Thyroid gland (tissue), 4 donors: ENCODE results near the gene SLBP.

Source experiments
- POLR2A ChIP-seq, 2 donors: fragments of 450-650 bp; IDR thresholded peaks; one replicate each; pipeline ENCODE4 v1.6.1; 2017; ENCODE audit warnings: antibody characterized with exemption in 2 of 2, mild to moderate bottlenecking in 2 of 2, moderate library complexity in 1 of 2
- TF ChIP-seq, protein P1 (sequence below), 6 experiments: fragments of 200-600 bp in 3 of 6; fragments of 450-650 bp in 3 of 6; sonication (generic) in 3 of 6; IDR thresholded peaks; one replicate each; pipeline ENCODE4 v1.5.1; 2016 to 2019; ENCODE audit warnings: antibody characterized with exemption in 6 of 6, mild to moderate bottlenecking in 2 of 6, inconsistent platforms in 1 of 6, moderate library complexity in 1 of 6

GRCh38 chr4:1712216-1713002 is at the start of gene SLBP:
- TF ChIP-seq, protein P1, sequence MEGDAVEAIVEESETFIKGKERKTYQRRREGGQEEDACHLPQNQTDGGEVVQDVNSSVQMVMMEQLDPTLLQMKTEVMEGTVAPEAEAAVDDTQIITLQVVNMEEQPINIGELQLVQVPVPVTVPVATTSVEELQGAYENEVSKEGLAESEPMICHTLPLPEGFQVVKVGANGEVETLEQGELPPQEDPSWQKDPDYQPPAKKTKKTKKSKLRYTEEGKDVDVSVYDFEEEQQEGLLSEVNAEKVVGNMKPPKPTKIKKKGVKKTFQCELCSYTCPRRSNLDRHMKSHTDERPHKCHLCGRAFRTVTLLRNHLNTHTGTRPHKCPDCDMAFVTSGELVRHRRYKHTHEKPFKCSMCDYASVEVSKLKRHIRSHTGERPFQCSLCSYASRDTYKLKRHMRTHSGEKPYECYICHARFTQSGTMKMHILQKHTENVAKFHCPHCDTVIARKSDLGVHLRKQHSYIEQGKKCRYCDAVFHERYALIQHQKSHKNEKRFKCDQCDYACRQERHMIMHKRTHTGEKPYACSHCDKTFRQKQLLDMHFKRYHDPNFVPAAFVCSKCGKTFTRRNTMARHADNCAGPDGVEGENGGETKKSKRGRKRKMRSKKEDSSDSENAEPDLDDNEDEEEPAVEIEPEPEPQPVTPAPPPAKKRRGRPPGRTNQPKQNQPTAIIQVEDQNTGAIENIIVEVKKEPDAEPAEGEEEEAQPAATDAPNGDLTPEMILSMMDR (IDR thresholded peaks at IDR 0.05): no peak
- peak; percentile 65 to 96 for TF ChIP-seq POLR2A (IDR thresholded peaks at IDR 0.05)
